HG02870 (cell line): ENCODE data around the gene AAK1.
"Not testable (repeated sequence)": the region's sequence is repeated elsewhere in the genome, so short reads cannot be mapped to it uniquely, and the experiment has no call there.

Experiments used
- ATAC-seq: cut with Tn5 transposase; IDR thresholded peaks from one replicate; pipeline ENCODE4 v1.9.1; 2021; ENCODE audit warnings: mild to moderate bottlenecking, moderate library complexity; ENCODE audit not compliant: unreplicated experiment

Gene AAK1

GRCh38 chr2:69628325-69629021 is 15.1 kb downstream of the AAK1 start:
- no peak for ATAC-seq

GRCh38 chr2:69625078-69625795 is 18.3 kb downstream of the AAK1 start:
- ATAC-seq, result no peak

- ATAC-seq, result no peak
Observed at GRCh38 chr2:69624611-69625010, 18.9 kb downstream of the AAK1 start.

- no peak for ATAC-seq
Observed at GRCh38 chr2:69624131-69624530, 19.4 kb downstream of the AAK1 start.

GRCh38 chr2:69623236-69623635 is 20.3 kb downstream of the AAK1 start:
- ATAC-seq, result no peak

GRCh38 chr2:69622805-69623204 is 20.7 kb downstream of the AAK1 start:
- ATAC-seq, result not testable (repeated sequence)

GRCh38 chr2:69622017-69622540 is 21.5 kb downstream of the AAK1 start:
- ATAC-seq, result not testable (repeated sequence)

- no peak for ATAC-seq
Observed at GRCh38 chr2:69621440-69621839, 22.1 kb downstream of the AAK1 start.

- ATAC-seq, result no peak
Observed at GRCh38 chr2:69620870-69621269, 22.7 kb downstream of the AAK1 start.

GRCh38 chr2:69619725-69620124 is 23.8 kb downstream of the AAK1 start:
- no peak for ATAC-seq

GRCh38 chr2:69618362-69618761 is 25.2 kb downstream of the AAK1 start:
- ATAC-seq, result no peak

- no peak for ATAC-seq
Observed at GRCh38 chr2:69617744-69618143, 25.8 kb downstream of the AAK1 start.

- no peak for ATAC-seq
Observed at GRCh38 chr2:69616755-69617154, 26.8 kb downstream of the AAK1 start.

- no peak for ATAC-seq
Observed at GRCh38 chr2:69615969-69616368, 27.6 kb downstream of the AAK1 start.

GRCh38 chr2:69615078-69615625 is 28.4 kb downstream of the AAK1 start:
- ATAC-seq, result no peak

GRCh38 chr2:69612707-69613106 is 30.8 kb downstream of the AAK1 start:
- ATAC-seq, result no peak

GRCh38 chr2:69612200-69612599 is 31.3 kb downstream of the AAK1 start:
- ATAC-seq, result no peak

GRCh38 chr2:69608109-69608508 is 35.4 kb downstream of the AAK1 start:
- no peak for ATAC-seq

- not testable (repeated sequence) for ATAC-seq
Observed at GRCh38 chr2:69606771-69607170, 36.8 kb downstream of the AAK1 start.

- ATAC-seq, result no peak
Observed at GRCh38 chr2:69605284-69605683, 38.3 kb downstream of the AAK1 start.

- ATAC-seq, result no peak
Observed at GRCh38 chr2:69604836-69605235, 38.7 kb downstream of the AAK1 start.
